LoVo (cell line): ENCODE results near the gene ESR1.
A peak's percentile ranks its signal among the peaks of the same experiment; 100 is the strongest.
"Not testable (repeated sequence)": the region's sequence is repeated elsewhere in the genome, so short reads cannot be mapped to it uniquely, and the experiment has no call there.

ENCODE experiments used
- DNase-seq: peaks from one replicate; pipeline ENCODE4 v3.0.0-alpha.2; 2016; ENCODE audit warnings: low spot score

ESR1 gene

GRCh38 chr6:151992091-151992490 lies 184.6 kb downstream of the ESR1 start:
- DNase-seq = no peak

- DNase-seq = no peak
Measured at GRCh38 chr6:151993364-151993763, 185.9 kb downstream of the ESR1 start.

GRCh38 chr6:151998784-151999183 lies 191.3 kb downstream of the ESR1 start:
- no peak for DNase-seq

- DNase-seq = no peak
Measured at GRCh38 chr6:151999194-151999593, 191.7 kb downstream of the ESR1 start.

- no peak for DNase-seq
Measured at GRCh38 chr6:152001408-152001807, 193.9 kb downstream of the ESR1 start.

- no peak for DNase-seq
Measured at GRCh38 chr6:152002306-152002705, 194.8 kb downstream of the ESR1 start.

- no peak for DNase-seq
Measured at GRCh38 chr6:152004036-152004566, 196.6 kb downstream of the ESR1 start.

- DNase-seq = no peak
Measured at GRCh38 chr6:152004896-152005295, 197.4 kb downstream of the ESR1 start.

- no peak for DNase-seq
Measured at GRCh38 chr6:152008779-152009178, 201.3 kb downstream of the ESR1 start.

- DNase-seq = no peak
Measured at GRCh38 chr6:152012227-152012626, 204.7 kb downstream of the ESR1 start.

GRCh38 chr6:152018876-152019275 lies 211.4 kb downstream of the ESR1 start:
- no peak for DNase-seq

- no peak for DNase-seq
Measured at GRCh38 chr6:152022303-152022702, 214.8 kb downstream of the ESR1 start.

- no peak for DNase-seq
Measured at GRCh38 chr6:152023613-152024012, 216.1 kb downstream of the ESR1 start.

GRCh38 chr6:152026291-152026690 lies 218.8 kb downstream of the ESR1 start:
- no peak for DNase-seq

GRCh38 chr6:152026744-152027143 lies 219.3 kb downstream of the ESR1 start:
- DNase-seq = not testable (repeated sequence)

GRCh38 chr6:152033765-152034164 lies 226.3 kb downstream of the ESR1 start:
- DNase-seq = not testable (repeated sequence)

GRCh38 chr6:152034631-152035030 lies 227.1 kb downstream of the ESR1 start:
- no peak for DNase-seq

- DNase-seq = no peak
Measured at GRCh38 chr6:152046118-152046517, 238.6 kb downstream of the ESR1 start.

- DNase-seq = no peak
Measured at GRCh38 chr6:152048921-152049320, 241.4 kb downstream of the ESR1 start.

GRCh38 chr6:152049502-152049901 lies 242.0 kb downstream of the ESR1 start:
- DNase-seq = no peak

GRCh38 chr6:152050451-152051195 lies 243.1 kb downstream of the ESR1 start:
- no peak for DNase-seq

- no peak for DNase-seq
Measured at GRCh38 chr6:152052061-152052460, 244.6 kb downstream of the ESR1 start.

- no peak for DNase-seq
Measured at GRCh38 chr6:152053332-152053731, 245.8 kb downstream of the ESR1 start.

- DNase-seq = peak; percentile 15
Measured at GRCh38 chr6:152054441-152054840, 247.0 kb downstream of the ESR1 start.
